ENCODE data around the gene FILIP1L.

Gene FILIP1L

GRCh38 chr3:99865321-99865720 is 249.0 kb downstream of the FILIP1L start:
- TF ChIP-seq GATA3 (IDR thresholded peaks at IDR 0.05; ENCODE audit: low read depth, low read length) = no peak
- TF ChIP-seq GATA2 (IDR thresholded peaks at IDR 0.05; ENCODE audit: low read depth, low read length) = no peak

- TF ChIP-seq GATA2 (IDR thresholded peaks at IDR 0.05; ENCODE audit: low read depth, low read length) (no peak), GATA3 (IDR thresholded peaks at IDR 0.05; ENCODE audit: low read depth, low read length) (no peak)
Measured at GRCh38 chr3:99864289-99864688, 250.0 kb downstream of the FILIP1L start.

- TF ChIP-seq GATA2 (IDR thresholded peaks at IDR 0.05; ENCODE audit: low read depth, low read length) (no peak), GATA3 (IDR thresholded peaks at IDR 0.05; ENCODE audit: low read depth, low read length) (no peak)
Measured at GRCh38 chr3:99863588-99863987, 250.7 kb downstream of the FILIP1L start.

GRCh38 chr3:99863002-99863401 is 251.3 kb downstream of the FILIP1L start:
- TF ChIP-seq GATA2 (IDR thresholded peaks at IDR 0.05; ENCODE audit: low read depth, low read length) = no peak
- TF ChIP-seq GATA3 (IDR thresholded peaks at IDR 0.05; ENCODE audit: low read depth, low read length) = no peak

- TF ChIP-seq GATA2 (IDR thresholded peaks at IDR 0.05; ENCODE audit: low read depth, low read length) = no peak
- no peak for TF ChIP-seq GATA3 (IDR thresholded peaks at IDR 0.05; ENCODE audit: low read depth, low read length)
Measured at GRCh38 chr3:99862208-99862607, 252.1 kb downstream of the FILIP1L start.

GRCh38 chr3:99861216-99861615 is 253.1 kb downstream of the FILIP1L start:
- TF ChIP-seq GATA2 (IDR thresholded peaks at IDR 0.05; ENCODE audit: low read depth, low read length) (no peak), GATA3 (IDR thresholded peaks at IDR 0.05; ENCODE audit: low read depth, low read length) (no peak)

- TF ChIP-seq GATA2 (IDR thresholded peaks at IDR 0.05; ENCODE audit: low read depth, low read length) (peak; percentile 48; the same call in 1 of the 2 replicates), GATA3 (IDR thresholded peaks at IDR 0.05; ENCODE audit: low read depth, low read length) (peak; percentile 80)
Measured at GRCh38 chr3:99859825-99860224, 254.5 kb downstream of the FILIP1L start.

- TF ChIP-seq GATA3 (IDR thresholded peaks at IDR 0.05; ENCODE audit: low read depth, low read length) (no peak), GATA2 (IDR thresholded peaks at IDR 0.05; ENCODE audit: low read depth, low read length) (no peak)
Measured at GRCh38 chr3:99858469-99858868, 255.8 kb downstream of the FILIP1L start.

GRCh38 chr3:99857278-99857677 is 257.0 kb downstream of the FILIP1L start:
- TF ChIP-seq GATA3 (IDR thresholded peaks at IDR 0.05; ENCODE audit: low read depth, low read length) = no peak
- TF ChIP-seq GATA2 (IDR thresholded peaks at IDR 0.05; ENCODE audit: low read depth, low read length) = no peak

- no peak for TF ChIP-seq GATA3 (IDR thresholded peaks at IDR 0.05; ENCODE audit: low read depth, low read length)
Measured at GRCh38 chr3:99856437-99857220, 257.7 kb downstream of the FILIP1L start.

GRCh38 chr3:99855900-99856299 is 258.4 kb downstream of the FILIP1L start:
- TF ChIP-seq GATA3 (IDR thresholded peaks at IDR 0.05; ENCODE audit: low read depth, low read length) = no peak
- no peak for TF ChIP-seq GATA2 (IDR thresholded peaks at IDR 0.05; ENCODE audit: low read depth, low read length)

- TF ChIP-seq GATA3 (IDR thresholded peaks at IDR 0.05; ENCODE audit: low read depth, low read length) (no peak), GATA2 (IDR thresholded peaks at IDR 0.05; ENCODE audit: low read depth, low read length) (no peak)
Measured at GRCh38 chr3:99854756-99855298, 259.5 kb downstream of the FILIP1L start.

GRCh38 chr3:99852851-99853250 is 261.4 kb downstream of the FILIP1L start:
- TF ChIP-seq GATA3 (IDR thresholded peaks at IDR 0.05; ENCODE audit: low read depth, low read length) (no peak), GATA2 (IDR thresholded peaks at IDR 0.05; ENCODE audit: low read depth, low read length) (no peak)

GRCh38 chr3:99851955-99852354 is 262.3 kb downstream of the FILIP1L start:
- no peak for TF ChIP-seq GATA3 (IDR thresholded peaks at IDR 0.05; ENCODE audit: low read depth, low read length)
- no peak for TF ChIP-seq GATA2 (IDR thresholded peaks at IDR 0.05; ENCODE audit: low read depth, low read length)

GRCh38 chr3:99850608-99851007 is 263.7 kb downstream of the FILIP1L start:
- no peak for TF ChIP-seq GATA2 (IDR thresholded peaks at IDR 0.05; ENCODE audit: low read depth, low read length)
- TF ChIP-seq GATA3 (IDR thresholded peaks at IDR 0.05; ENCODE audit: low read depth, low read length) = no peak

Measured in SH-SY5Y (cell line).